GM23338 (cell line): ENCODE data around the gene CTNNA2. TPM values are rescaled to one million over a fixed set of nuclear protein-coding genes. Genes with fewer than 3 reads are reported as not detected.

Source experiments
- ATAC-seq: fragments of 200-7000 bp; cut with Tn5 transposase; 3 replicates; pipeline ENCODE4 v1.9.1; 2020
- DNase-seq: peaks from one replicate; pipeline ENCODE4 v3.0.0-alpha.2; 2015; ENCODE audit warnings: low spot score
- H2AFZ ChIP-seq: fragments of 200-600 bp; sonication (generic); 2 replicates; pipeline ENCODE4 v1.8.0; 2016; ENCODE audit warnings: antibody characterized with exemption, mild to moderate bottlenecking, moderate library complexity
- H3F3A ChIP-seq: fragments of 200-600 bp; sonication (generic); replicated peaks from 2 replicates; pipeline ENCODE4 v1.8.0; 2017; ENCODE audit warnings: antibody characterized with exemption, mixed run types, low read depth
- H3K27ac ChIP-seq: fragments of 200-600 bp; sonication (generic); 2 replicates; pipeline ENCODE4 v1.6.1; 2016; ENCODE audit warnings: low read depth
- H3K27me3 ChIP-seq: fragments of 200-600 bp; sonication (generic); 2 replicates; pipeline ENCODE4 v1.8.0; 2016; ENCODE audit warnings: mild to moderate bottlenecking, mixed run types, moderate library complexity; ENCODE audit not compliant: insufficient read depth
- H3K36me3 ChIP-seq: fragments of 200-600 bp; sonication (generic); 2 replicates; pipeline ENCODE4 v1.8.0; 2016; ENCODE audit warnings: mild to moderate bottlenecking; ENCODE audit not compliant: insufficient read depth
- H3K4me1 ChIP-seq: fragments of 200-600 bp; sonication (generic); 2 replicates; pipeline ENCODE4 v1.8.0; 2016; ENCODE audit warnings: mild to moderate bottlenecking, moderate library complexity; ENCODE audit not compliant: insufficient read depth
- H3K4me2 ChIP-seq: fragments of 200-600 bp; sonication (generic); 2 replicates; pipeline ENCODE4 v1.7.1; 2017; ENCODE audit warnings: mixed run types
- H3K4me3 ChIP-seq: fragments of 200-600 bp; sonication (generic); 2 replicates; pipeline ENCODE4 v1.6.1; 2016; ENCODE audit warnings: mixed run types
- H3K79me2 ChIP-seq: fragments of 200-600 bp; sonication (generic); replicated peaks from 2 replicates; pipeline ENCODE4 v1.8.0; 2017; ENCODE audit warnings: mild to moderate bottlenecking; ENCODE audit not compliant: insufficient read depth
- H3K9me2 ChIP-seq: fragments of 200-600 bp; sonication (generic); 2 replicates; pipeline ENCODE4 v1.8.0; 2017; ENCODE audit not compliant: insufficient read depth
- H4K20me1 ChIP-seq: fragments of 200-600 bp; sonication (generic); replicated peaks from 2 replicates; pipeline ENCODE4 v1.8.0; 2017; ENCODE audit warnings: mild to moderate bottlenecking; ENCODE audit not compliant: insufficient read depth
- H3K27ac Mint-ChIP-seq: 2 replicates; pipeline ENCODE4 v1.8.0; 2020; ENCODE audit warnings: inconsistent platforms, mild to moderate bottlenecking, moderate library complexity, mixed read lengths
- H3K27me3 Mint-ChIP-seq: 3 replicates; pipeline ENCODE4 v1.8.0; 2022; ENCODE audit warnings: low read depth, mild to moderate bottlenecking, moderate library complexity, mixed read lengths, inconsistent platforms; ENCODE audit not compliant: insufficient read depth, poor library complexity
- H3K36me3 Mint-ChIP-seq: 3 replicates; pipeline ENCODE4 v1.8.0; 2021; ENCODE audit warnings: low read depth, mild to moderate bottlenecking, inconsistent platforms, moderate library complexity, mixed read lengths
- H3K4me1 Mint-ChIP-seq: 3 replicates; pipeline ENCODE4 v1.8.0; 2020; ENCODE audit warnings: mild to moderate bottlenecking, inconsistent platforms, mixed read lengths
- H3K4me3 Mint-ChIP-seq: 3 replicates; pipeline ENCODE4 v1.8.0; 2021; ENCODE audit warnings: moderate library complexity, mild to moderate bottlenecking, inconsistent platforms, mixed read lengths
- H3K9me3 Mint-ChIP-seq: 3 replicates; pipeline ENCODE4 v1.8.0; 2020; ENCODE audit warnings: moderate library complexity, mild to moderate bottlenecking, inconsistent platforms, mixed read lengths
- CREB1 ChIP-seq: fragments of 250-450 bp; sonication (Bioruptor Pico); IDR thresholded peaks from 2 replicates; pipeline ENCODE4 v1.5.0; 2020; ENCODE audit warnings: low read depth, mild to moderate bottlenecking, moderate library complexity
- CTCF ChIP-seq, 2 experiments: fragments of 200-600 bp in 1 of 2; sonication (generic) in 1 of 2; conservative IDR thresholded peaks; 2 replicates each; pipeline versions ENCODE4 v1.5.1 to v1.6.1; 2016 to 2017; ENCODE audit warnings: antibody characterized with exemption in 2 of 2, low read depth in 2 of 2, mild to moderate bottlenecking in 2 of 2, moderate library complexity in 1 of 2
- ETS1 ChIP-seq: IDR thresholded peaks from 2 replicates; pipeline ENCODE4 v1.6.1; 2016; ENCODE audit warnings: antibody characterized with exemption
- EZH2 ChIP-seq: fragments of 200-600 bp; sonication (generic); IDR thresholded peaks from one replicate; pipeline ENCODE4 v1.8.0; 2017; ENCODE audit warnings: antibody characterized with exemption, mild to moderate bottlenecking, low read depth; ENCODE audit not compliant: unreplicated experiment
- EZH2phosphoT487 ChIP-seq: fragments of 200-600 bp; sonication (generic); IDR thresholded peaks from one replicate; pipeline ENCODE4 v1.8.1; 2018; ENCODE audit warnings: antibody characterized with exemption; ENCODE audit not compliant: unreplicated experiment
- JUNB ChIP-seq: IDR thresholded peaks from one replicate; pipeline ENCODE4 v1.6.1; 2016; ENCODE audit warnings: antibody characterized with exemption; ENCODE audit not compliant: unreplicated experiment
- NANOG ChIP-seq: IDR thresholded peaks from 2 replicates; pipeline ENCODE4 v1.6.1; 2016; ENCODE audit warnings: antibody characterized with exemption, borderline replicate concordance
- POLR2AphosphoS5 ChIP-seq: IDR thresholded peaks from 2 replicates; pipeline ENCODE4 v1.6.1; 2016; ENCODE audit warnings: antibody characterized with exemption, low read depth
- REST ChIP-seq: IDR thresholded peaks from one replicate; pipeline ENCODE4 v1.6.1; 2018; ENCODE audit warnings: antibody characterized with exemption; ENCODE audit not compliant: unreplicated experiment
- STAT1 ChIP-seq: IDR thresholded peaks from one replicate; pipeline ENCODE4 v1.6.1; 2016; ENCODE audit warnings: antibody characterized with exemption; ENCODE audit not compliant: unreplicated experiment
- ZNF114 ChIP-seq: fragments of 250-450 bp; sonication (Bioruptor Pico); IDR thresholded peaks from 2 replicates; pipeline ENCODE4 v1.5.0; 2020; ENCODE audit warnings: mild to moderate bottlenecking, moderate library complexity
- ZNF331 ChIP-seq: fragments of 250-450 bp; sonication (Bioruptor Pico); IDR thresholded peaks from 2 replicates; pipeline ENCODE4 v1.5.0; 2020; ENCODE audit warnings: low read depth, mild to moderate bottlenecking, moderate library complexity
- polyA plus RNA-seq: library from polyadenylated mRNA; unstranded; fragments of >200 nt; fragmentation: Nextera tagmentation; extraction: Ambion mirVana; gene quantifications from 2 replicates; pipeline ENCODE4 v1.2.1, GENCODE V29; 2016
- total RNA-seq: library from RNA; depleted of rRNA; stranded (reverse); fragments of >200 nt; shearing (Covaris generic); gene quantifications from 2 replicates; pipeline ENCODE4 v1.2.3, GENCODE V29; 2014

The CTNNA2 gene
- total and polyA plus RNA-seq, 2 experiments from 2014 or later, result 6.4 to 15.6 TPM

GRCh38 chr2:80621656-80622055 is 1108.8 kb downstream of the CTNNA2 start (continued):
- TF ChIP-seq STAT1, result no peak
- no peak for TF ChIP-seq REST
- no peak for TF ChIP-seq ETS1

- H3K27me3 Mint-ChIP-seq, result no peaks in the 10 kb centered on the region
- no peak overlapping the region for H3K27ac ChIP-seq
- no peak overlapping the region for H3K4me2 ChIP-seq
- no peaks in the 10 kb centered on the region for H3F3A ChIP-seq
- H3K9me3 Mint-ChIP-seq, result no peaks in the 10 kb centered on the region
- H3K4me1 ChIP-seq, result no peaks in the 10 kb centered on the region
- no peaks in the 10 kb centered on the region for H3K9me2 ChIP-seq
- H3K4me3 ChIP-seq, result no peak overlapping the region
- no peaks in the 10 kb centered on the region for H4K20me1 ChIP-seq
- H3K36me3 Mint-ChIP-seq, result no peaks in the 10 kb centered on the region
- H3K4me3 Mint-ChIP-seq, result no peak overlapping the region
- no peak overlapping the region for H2AFZ ChIP-seq
- no peak overlapping the region for H3K27ac Mint-ChIP-seq
- no peaks in the 10 kb centered on the region for H3K79me2 ChIP-seq
- DNase-seq (no peak), ATAC-seq (no peak)
- H3K4me1 Mint-ChIP-seq, result peaks cover 7% of the 10 kb centered on the region; the same call in 2 of the 3 replicates
- H3K36me3 ChIP-seq, result no peaks in the 10 kb centered on the region
- H3K27me3 ChIP-seq, result no peaks in the 10 kb centered on the region
- TF ChIP-seq JUNB, result no peak
- TF ChIP-seq CREB1 (CRISPR knock-in tag), result no peak
- no peak for TF ChIP-seq POLR2AphosphoS5
- TF ChIP-seq ZNF114 (CRISPR knock-in tag), result no peak
- no peak for TF ChIP-seq NANOG
- TF ChIP-seq EZH2phosphoT487, result no peak
- TF ChIP-seq ETS1, result no peak
- TF ChIP-seq CTCF (conservative IDR thresholded peaks at IDR 0.05; ENCODE audit: low read depth in 2 of 2), result no peak
- no peak for TF ChIP-seq EZH2
- no peak for TF ChIP-seq STAT1
- TF ChIP-seq ZNF331 (CRISPR knock-in tag), result no peak
These were observed 1111.2 kb downstream of the CTNNA2 start for GRCh38 chr2:80624062-80624461.
